ENCODE data around the gene BEX3. TPM values are rescaled to one million over a fixed set of nuclear protein-coding genes. Genes with fewer than 3 reads are reported as not detected.

Gene BEX3
- total RNA-seq, 1 experiment from 2014 or later: 181 TPM

DNA sequence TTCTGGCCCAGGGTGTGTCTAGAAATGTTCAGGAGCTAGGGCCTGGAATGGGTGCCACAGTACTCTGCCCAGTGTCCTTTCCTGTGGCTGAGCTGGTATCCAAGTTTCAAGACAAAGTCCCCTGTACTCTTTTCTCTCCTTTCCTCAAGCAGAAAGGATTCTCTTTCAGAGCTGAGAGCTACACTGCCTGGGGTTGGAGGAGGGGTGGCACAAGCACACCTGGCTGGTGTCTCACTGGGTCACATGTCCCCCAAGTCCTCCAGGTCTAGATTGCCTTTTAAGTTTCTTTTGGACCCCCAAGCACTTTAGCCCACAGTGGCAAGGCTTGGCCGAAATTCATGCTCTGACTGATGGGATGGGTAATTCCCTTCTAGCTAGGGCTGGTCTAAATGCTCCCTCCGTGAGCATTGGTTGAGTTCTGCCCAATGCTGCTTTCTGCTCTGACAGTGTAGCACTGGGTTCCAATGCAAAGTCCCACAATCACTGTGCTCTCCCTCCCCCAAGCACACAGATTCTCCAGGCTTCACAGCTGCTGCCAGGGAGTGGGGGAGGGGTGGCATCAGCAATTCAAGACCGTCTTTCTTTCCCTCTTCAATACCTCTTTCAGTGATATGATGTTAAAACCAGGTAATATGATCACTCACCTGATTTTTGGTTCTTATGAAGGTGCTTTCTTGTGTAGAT lies 47.8 kb downstream of the BEX3 start:
- DNase-seq (ENCODE audit: low read depth): no peak

Other genes with a start within 250 kb of the BEX3 start
- gene BEX4, start 161.4 kb upstream of the BEX3 start, total RNA-seq (2014; rRNA removed; shearing (Covaris generic)): 2.6 TPM in 2 replicates
- gene TCEAL8, start 121.4 kb upstream of the BEX3 start, total RNA-seq (2014; rRNA removed; shearing (Covaris generic)): 71.7 and 87.1 TPM in 2 replicates
- gene TCEAL5, start 99.8 kb upstream of the BEX3 start, total RNA-seq (2014; rRNA removed; shearing (Covaris generic)): not detected in 2 replicates
- 0.20 TPM in 1 of 2 replicates, not detected in the other for gene BEX2, start 65.5 kb upstream of the BEX3 start, total RNA-seq (2014; rRNA removed; shearing (Covaris generic))
- not detected in 2 replicates for gene TCEAL7, start 46.3 kb upstream of the BEX3 start, total RNA-seq (2014; rRNA removed; shearing (Covaris generic))
- 105 and 114 TPM in 2 replicates for gene TCEAL9, start 20.0 kb upstream of the BEX3 start, total RNA-seq (2014; rRNA removed; shearing (Covaris generic))
- gene RAB40A, start 143.0 kb downstream of the BEX3 start, total RNA-seq (2014; rRNA removed; shearing (Covaris generic)): not detected in 2 replicates
- 32.1 and 38.1 TPM in 2 replicates for gene TCEAL4, start 209.0 kb downstream of the BEX3 start, total RNA-seq (2014; rRNA removed; shearing (Covaris generic))
- 17.8 and 18.0 TPM in 2 replicates for gene TCEAL3, start 231.4 kb downstream of the BEX3 start, total RNA-seq (2014; rRNA removed; shearing (Covaris generic))

All from RPMI7951 (cell line).